Mesenchymal stem cell (in vitro differentiated cells and primary cell): ENCODE results near the gene TENM4.

Experiments used
- DNase-seq: peaks from one replicate; pipeline ENCODE4 v3.0.0-alpha.2; 2013
- H2AFZ ChIP-seq: one replicate; pipeline ENCODE4 v1.6.1; 2013; ENCODE audit warnings: low read depth, mild to moderate bottlenecking, control low read depth, inconsistent platforms, low read length, moderate library complexity
- H2AK5ac ChIP-seq: 2 replicates; pipeline ENCODE4 v1.6.1; 2013; ENCODE audit warnings: low read length, moderate library complexity, mild to moderate bottlenecking, inconsistent platforms; ENCODE audit not compliant: severe bottlenecking
- H2BK120ac ChIP-seq: one replicate; pipeline ENCODE4 v1.6.1; 2013; ENCODE audit warnings: low read depth, mild to moderate bottlenecking, inconsistent platforms, low read length, moderate library complexity
- H2BK12ac ChIP-seq, 2 experiments: one replicate each; pipeline ENCODE4 v1.6.1; 2013; ENCODE audit warnings: inconsistent platforms in 2 of 2, low read length in 2 of 2, mild to moderate bottlenecking in 2 of 2, moderate library complexity in 2 of 2, control low read depth in 1 of 2
- H2BK15ac ChIP-seq: one replicate; pipeline ENCODE4 v1.6.1; 2013; ENCODE audit warnings: mild to moderate bottlenecking, low read depth, inconsistent platforms; ENCODE audit not compliant: poor library complexity, severe bottlenecking
- H2BK5ac ChIP-seq: 2 replicates; pipeline ENCODE4 v1.6.1; 2013; ENCODE audit warnings: low read depth, mild to moderate bottlenecking, low read length, control low read depth, inconsistent platforms; ENCODE audit not compliant: poor library complexity, severe bottlenecking
- H3K14ac ChIP-seq, 2 experiments: one replicate each; pipeline ENCODE4 v1.6.1; 2013; ENCODE audit warnings: inconsistent platforms in 2 of 2, low read length in 2 of 2, control low read depth in 1 of 2, mild to moderate bottlenecking in 1 of 2, moderate library complexity in 1 of 2
- H3K18ac ChIP-seq, 2 experiments: one replicate each; pipeline ENCODE4 v1.6.1; 2013; ENCODE audit warnings: inconsistent platforms in 2 of 2, low read length in 2 of 2, control low read depth in 1 of 2, low read depth in 1 of 2, mild to moderate bottlenecking in 1 of 2
- H3K23ac ChIP-seq, 2 experiments: one replicate each; pipeline ENCODE4 v1.6.1; 2013; ENCODE audit warnings: inconsistent platforms in 2 of 2, low read length in 2 of 2, mild to moderate bottlenecking in 2 of 2, moderate library complexity in 2 of 2, control low read depth in 1 of 2
- H3K27ac ChIP-seq: 2 replicates; pipeline ENCODE4 v1.5.1; 2013; ENCODE audit warnings: mild to moderate bottlenecking, moderate library complexity, low read length, control low read depth, inconsistent platforms; ENCODE audit not compliant: poor library complexity, severe bottlenecking
- H3K27me3 ChIP-seq, 2 experiments: 2 replicates each; pipeline versions ENCODE4 v1.6.1 to v1.7.0; 2013; ENCODE audit warnings: low read length in 2 of 2, mild to moderate bottlenecking in 2 of 2, moderate library complexity in 2 of 2, control low read depth in 1 of 2, inconsistent platforms in 1 of 2; ENCODE audit not compliant: control insufficient read depth in 1 of 2, insufficient read depth in 1 of 2
- H3K36me3 ChIP-seq, 2 experiments: 2 replicates each; pipeline versions ENCODE4 v1.6.1 to v1.7.0; 2013; ENCODE audit warnings: low read length in 2 of 2, control low read depth in 1 of 2, inconsistent platforms in 1 of 2, low read depth in 1 of 2, mild to moderate bottlenecking in 1 of 2; ENCODE audit not compliant: insufficient read depth in 2 of 2, control insufficient read depth in 1 of 2
- H3K4ac ChIP-seq, 2 experiments: one replicate each; pipeline ENCODE4 v1.6.1; 2013; ENCODE audit warnings: inconsistent platforms in 2 of 2, low read length in 2 of 2, mild to moderate bottlenecking in 2 of 2, moderate library complexity in 2 of 2, control low read depth in 1 of 2, low read depth in 1 of 2
- H3K4me1 ChIP-seq: 2 replicates; pipeline ENCODE4 v1.6.1; 2013; ENCODE audit warnings: low read depth, low read length, control low read depth; ENCODE audit not compliant: control insufficient read depth, insufficient read depth
- H3K4me2 ChIP-seq: 2 replicates; pipeline ENCODE4 v1.6.1; 2013; ENCODE audit warnings: low read length, mild to moderate bottlenecking, inconsistent platforms; ENCODE audit not compliant: poor library complexity, severe bottlenecking
- H3K4me3 ChIP-seq, 2 experiments: 2 replicates each; pipeline versions ENCODE4 v1.5.1 to v1.7.0; 2013; ENCODE audit warnings: low read length in 2 of 2, mild to moderate bottlenecking in 2 of 2, control low read depth in 1 of 2, low read depth in 1 of 2; ENCODE audit not compliant: insufficient read depth in 1 of 2
- H3K79me1 ChIP-seq: replicated peaks from 2 replicates; pipeline ENCODE4 v1.6.1; 2013; ENCODE audit warnings: mild to moderate bottlenecking, control low read depth, low read length, inconsistent platforms; ENCODE audit not compliant: poor library complexity, severe bottlenecking
- H3K9ac ChIP-seq: 2 replicates; pipeline ENCODE4 v1.7.0; 2013; ENCODE audit warnings: mild to moderate bottlenecking, low read length, moderate library complexity
- H3K9me3 ChIP-seq: 2 replicates; pipeline ENCODE4 v1.7.0; 2013; ENCODE audit warnings: mild to moderate bottlenecking, low read length; ENCODE audit not compliant: control insufficient read depth
- H4K8ac ChIP-seq: one replicate; pipeline ENCODE4 v1.6.1; 2013; ENCODE audit warnings: inconsistent platforms, mild to moderate bottlenecking, low read length, moderate library complexity
- H4K91ac ChIP-seq: one replicate; pipeline ENCODE4 v1.6.1; 2013; ENCODE audit warnings: mild to moderate bottlenecking, low read length, inconsistent platforms
- WGBS: methylation state at CpG from one replicate; pipeline ENCODE4 v1.1.7; 2013; ENCODE audit warnings: mixed read lengths; 5-methylcytosine and 5-hydroxymethylcytosine counted together

Gene TENM4

DNA sequence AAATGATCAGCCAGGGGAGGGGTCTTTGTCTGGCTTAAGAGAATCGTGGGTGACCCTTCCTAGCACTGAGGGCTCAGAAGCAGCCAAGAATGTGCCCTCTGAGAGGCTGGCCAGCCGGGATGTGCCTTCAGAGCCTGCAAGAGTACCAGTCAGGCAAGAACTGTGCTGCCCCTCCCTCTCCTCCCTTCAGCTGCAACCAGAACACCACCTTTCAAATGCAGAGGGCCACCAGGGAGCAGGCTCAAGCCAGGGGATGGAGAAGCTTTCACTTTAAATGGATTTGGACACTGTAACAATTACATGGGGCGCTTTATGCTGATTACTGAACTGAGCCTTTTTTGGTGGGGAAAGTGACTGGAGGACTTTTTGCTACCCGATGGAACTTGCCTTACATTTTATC is 44.9 kb upstream of the TENM4 start:
- Histone ChIP-seq H2BK120ac (no peak overlapping the region), H3K9me3 (no peaks in the 10 kb centered on the region), H4K8ac (no peak overlapping the region), H2AFZ (no peak overlapping the region), H3K4me1 (no peaks in the 10 kb centered on the region), H3K9ac (no peak overlapping the region), H3K36me3 (no peaks in the 10 kb centered on the region), H2BK12ac (no peak overlapping the region), H2AK5ac (no peak overlapping the region), H4K91ac (no peak overlapping the region), H3K4me3 (no peak overlapping the region), H3K27ac (no peak overlapping the region), H2BK5ac (no peak overlapping the region), H3K23ac (no peak overlapping the region), H3K4ac (no peak overlapping the region), H3K79me1 (no peaks in the 10 kb centered on the region), H3K14ac (no peak overlapping the region), H3K18ac (no peak overlapping the region), H2BK15ac (no peak overlapping the region), H3K27me3 (peaks cover 4 to 21% of the 10 kb centered on the region in 2 experiments), H3K4me2 (no peak overlapping the region)
- no peak for DNase-seq
- WGBS: 23% methylated on average over 4 of the region's 4 CpGs

DNA sequence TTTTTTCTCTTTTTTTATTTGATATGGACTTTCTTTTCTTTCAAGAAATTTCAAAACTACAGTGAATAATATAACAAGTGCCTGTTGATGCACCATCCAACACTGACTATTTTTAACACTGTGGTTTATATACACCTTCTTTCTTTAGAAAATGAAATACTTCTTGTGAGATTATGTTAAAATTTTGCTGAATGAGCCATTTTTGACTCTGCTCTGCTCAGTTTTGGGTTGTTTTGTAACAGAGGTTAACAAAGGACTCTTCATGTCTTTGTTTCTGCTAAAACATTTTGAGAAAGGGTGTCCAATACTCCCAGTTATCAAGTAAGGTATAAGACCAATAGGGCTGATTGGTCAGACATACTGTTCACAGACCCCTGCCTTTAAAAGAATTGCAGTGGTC is 44.0 kb upstream of the TENM4 start:
- Histone ChIP-seq H3K4ac (no peak overlapping the region), H2BK15ac (no peak overlapping the region), H2BK5ac (no peak overlapping the region), H3K4me2 (no peak overlapping the region), H2BK120ac (no peak overlapping the region), H4K8ac (no peak overlapping the region), H3K4me3 (no peak overlapping the region), H4K91ac (no peak overlapping the region), H3K23ac (no peak overlapping the region), H3K14ac (no peak overlapping the region), H3K4me1 (no peaks in the 10 kb centered on the region), H3K27ac (no peak overlapping the region), H3K18ac (no peak overlapping the region), H2AK5ac (no peak overlapping the region), H3K79me1 (no peaks in the 10 kb centered on the region), H3K9me3 (no peaks in the 10 kb centered on the region), H3K27me3 (peaks cover 4 to 21% of the 10 kb centered on the region in 2 experiments), H3K36me3 (no peaks in the 10 kb centered on the region), H3K9ac (no peak overlapping the region), H2AFZ (no peak overlapping the region), H2BK12ac (no peak overlapping the region)
- DNase-seq: no peak

DNA sequence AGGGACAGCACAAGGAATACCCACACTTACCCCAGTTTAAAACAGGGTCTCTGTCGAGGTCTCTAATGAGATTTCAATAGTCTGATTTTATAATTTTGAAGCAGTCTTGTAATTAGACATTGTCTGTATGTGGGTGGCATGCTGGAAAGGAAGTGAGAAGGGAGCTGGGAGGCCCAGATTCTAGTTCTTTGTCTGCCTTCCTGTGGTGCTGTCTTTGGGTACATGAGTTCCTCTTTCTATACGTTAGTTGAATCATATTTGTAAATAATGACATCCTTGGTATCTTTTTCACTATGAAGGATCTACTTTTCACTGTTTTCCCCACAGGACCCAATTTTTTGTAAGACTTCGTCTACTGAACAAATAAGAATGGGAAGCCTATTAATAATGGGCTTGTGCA is 42.0 kb upstream of the TENM4 start:
- DNase-seq: no peak
- Histone ChIP-seq H3K79me1 (no peaks in the 10 kb centered on the region), H2BK5ac (no peak overlapping the region), H3K4ac (no peak overlapping the region), H3K9ac (no peak overlapping the region), H3K9me3 (no peaks in the 10 kb centered on the region), H3K27ac (no peak overlapping the region), H3K18ac (no peak overlapping the region), H3K4me2 (no peak overlapping the region), H2AK5ac (no peak overlapping the region), H2BK12ac (no peak overlapping the region), H3K23ac (no peak overlapping the region), H3K4me3 (no peak overlapping the region), H3K14ac (no peak overlapping the region), H2AFZ (no peak overlapping the region), H4K91ac (no peak overlapping the region), H3K27me3 (peaks cover 7 to 21% of the 10 kb centered on the region in 2 experiments), H4K8ac (no peak overlapping the region), H3K36me3 (no peaks in the 10 kb centered on the region), H2BK120ac (no peak overlapping the region), H2BK15ac (no peak overlapping the region), H3K4me1 (no peaks in the 10 kb centered on the region)
- 56% methylated on average over 1 of the region's 3 CpGs for WGBS

DNA sequence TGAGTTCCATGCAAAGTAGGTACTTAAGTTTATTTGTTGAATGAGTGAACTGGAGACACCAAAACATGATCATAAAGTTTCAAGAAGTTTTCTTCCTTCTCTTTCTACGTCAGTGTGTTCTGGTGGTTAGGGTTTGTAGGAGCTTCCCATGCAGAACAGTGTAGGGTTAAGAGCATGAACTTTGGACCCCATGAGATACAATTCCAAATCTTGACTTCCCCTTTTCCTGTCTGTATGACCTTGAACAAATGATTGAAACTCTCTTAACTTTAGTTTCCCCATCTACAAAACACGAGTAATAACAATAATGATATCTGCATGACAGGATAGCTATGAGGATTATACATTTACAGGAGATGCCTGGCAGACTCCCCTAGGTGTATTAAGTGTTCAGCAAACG is 41.0 kb upstream of the TENM4 start:
- Histone ChIP-seq H3K4me3 (no peak overlapping the region), H2BK12ac (no peak overlapping the region), H3K9me3 (no peaks in the 10 kb centered on the region), H3K27ac (no peak overlapping the region), H3K14ac (no peak overlapping the region), H3K27me3 (peaks cover 11 to 21% of the 10 kb centered on the region in 2 experiments), H3K4me2 (no peak overlapping the region), H4K91ac (no peak overlapping the region), H3K23ac (no peak overlapping the region), H3K79me1 (no peaks in the 10 kb centered on the region), H2BK5ac (no peak overlapping the region), H2BK120ac (no peak overlapping the region), H2AFZ (no peak overlapping the region), H3K4me1 (no peaks in the 10 kb centered on the region), H2AK5ac (no peak overlapping the region), H3K9ac (no peak overlapping the region), H3K18ac (no peak overlapping the region), H4K8ac (no peak overlapping the region), H3K36me3 (no peaks in the 10 kb centered on the region), H2BK15ac (no peak overlapping the region), H3K4ac (no peak overlapping the region)
- 35% methylated on average over 1 of the region's 3 CpGs for WGBS
- DNase-seq: no peak
